KMS-11 (cell line): Measurements from ENCODE around the gene RSAD2.

Source experiments
- H2AFZ ChIP-seq: fragments of 200-600 bp; sonication (generic); 2 replicates; pipeline ENCODE4 v1.6.1; 2016; ENCODE audit warnings: antibody characterized with exemption, mixed run types, low read depth
- H3K27ac ChIP-seq: fragments of 200-600 bp; sonication (generic); 2 replicates; pipeline ENCODE4 v1.6.1; 2016; ENCODE audit warnings: mild to moderate bottlenecking, mixed run types
- H3K27me3 ChIP-seq: fragments of 200-600 bp; sonication (generic); 2 replicates; pipeline ENCODE4 v1.6.1; 2017; ENCODE audit warnings: mild to moderate bottlenecking, low read depth, mixed run types, moderate library complexity; ENCODE audit not compliant: insufficient read depth
- H3K36me3 ChIP-seq: fragments of 200-600 bp; sonication (generic); 2 replicates; pipeline ENCODE4 v1.6.1; 2017; ENCODE audit warnings: mild to moderate bottlenecking, mixed run types; ENCODE audit not compliant: insufficient read depth
- H3K4me1 ChIP-seq: fragments of 200-600 bp; sonication (generic); 2 replicates; pipeline ENCODE4 v1.6.1; 2016; ENCODE audit warnings: mild to moderate bottlenecking, low read depth, mixed run types; ENCODE audit not compliant: poor library complexity, severe bottlenecking
- H3K4me2 ChIP-seq: fragments of 200-600 bp; sonication (generic); 2 replicates; pipeline ENCODE4 v1.7.0; 2016; ENCODE audit warnings: mild to moderate bottlenecking, mixed run types
- H3K4me3 ChIP-seq: fragments of 200-600 bp; sonication (generic); IDR thresholded peaks from 2 replicates; pipeline ENCODE4 v1.6.1; 2017; ENCODE audit warnings: low read depth, low read length, mixed read lengths; ENCODE audit not compliant: insufficient read depth
- H3K79me2 ChIP-seq: fragments of 200-600 bp; sonication (generic); 2 replicates; pipeline ENCODE4 v1.6.1; 2016; ENCODE audit warnings: low read depth, mixed run types; ENCODE audit not compliant: insufficient read depth
- H3K9ac ChIP-seq: fragments of 200-600 bp; sonication (generic); 2 replicates; pipeline ENCODE4 v1.6.1; 2016; ENCODE audit warnings: mild to moderate bottlenecking, mixed run types
- H4K20me1 ChIP-seq: fragments of 200-600 bp; sonication (generic); 2 replicates; pipeline ENCODE4 v1.6.1; 2016; ENCODE audit warnings: mild to moderate bottlenecking, mixed run types; ENCODE audit not compliant: insufficient read depth
- CTCF ChIP-seq: fragments of 200-600 bp; sonication (generic); conservative IDR thresholded peaks from 2 replicates; pipeline ENCODE4 v1.6.1; 2017; ENCODE audit warnings: low read depth, mild to moderate bottlenecking, antibody characterized with exemption, low read length, moderate library complexity, mixed read lengths

The RSAD2 gene

DNA sequence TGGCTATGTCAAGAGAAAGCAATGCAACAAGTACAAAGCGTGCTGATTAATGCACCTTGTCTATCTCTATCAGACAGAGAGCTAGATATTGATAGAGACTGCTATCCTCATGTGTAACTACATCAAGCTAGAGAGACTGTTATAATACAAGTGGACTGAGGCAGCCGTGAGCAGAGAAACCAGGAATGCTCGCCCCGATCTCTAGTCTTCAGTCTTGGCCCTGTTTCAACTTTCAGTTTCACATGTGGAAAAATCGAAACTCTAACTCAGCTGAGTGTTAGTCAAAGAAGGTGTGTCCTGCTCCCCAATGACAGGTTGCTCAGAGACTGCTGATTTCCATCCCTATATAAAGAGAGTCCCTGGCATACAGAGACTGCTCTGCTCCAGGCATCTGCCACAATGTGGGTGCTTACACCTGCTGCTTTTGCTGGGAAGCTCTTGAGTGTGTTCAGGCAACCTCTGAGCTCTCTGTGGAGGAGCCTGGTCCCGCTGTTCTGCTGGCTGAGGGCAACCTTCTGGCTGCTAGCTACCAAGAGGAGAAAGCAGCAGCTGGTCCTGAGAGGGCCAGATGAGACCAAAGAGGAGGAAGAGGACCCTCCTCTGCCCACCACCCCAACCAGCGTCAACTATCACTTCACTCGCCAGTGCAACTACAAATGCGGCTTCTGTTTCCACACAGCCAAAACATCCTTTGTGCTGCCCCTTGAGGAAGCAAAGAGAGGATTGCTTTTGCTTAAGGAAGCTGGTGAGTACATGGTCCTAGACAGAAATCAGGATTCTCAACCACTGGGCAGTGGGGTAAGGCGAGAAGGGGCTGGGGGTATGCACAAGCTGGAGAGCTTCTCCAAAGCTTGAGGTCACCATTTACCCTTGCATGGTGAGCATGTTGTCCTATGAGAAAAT is at the start of gene RSAD2:
Gene RSAD2, plus strand, starts transcription at position 376 of the 903 bp plus-strand sequence. Its CDS starts 24 bp downstream, at position 400.
- no peaks in the 10 kb centered on the region for H3K27me3 ChIP-seq
- H3K4me1 ChIP-seq, result peaks cover 17% of the 10 kb centered on the region
- H3K4me3 ChIP-seq, result no peak within 1 kb of the TSS
- H3K27ac ChIP-seq, result no peak within 1 kb of the TSS
- H2AFZ ChIP-seq, result no peak within 1 kb of the TSS
- no peaks in the 10 kb centered on the region for H3K36me3 ChIP-seq
- no peaks in the 10 kb centered on the region for H4K20me1 ChIP-seq
- no peak within 1 kb of the TSS for H3K9ac ChIP-seq
- H3K4me2 ChIP-seq, result peak within 1 kb of the TSS; percentile 51
- TF ChIP-seq CTCF, result no peak
- no peaks in the 10 kb centered on the region for H3K79me2 ChIP-seq

- Histone ChIP-seq H3K27me3 (no peaks in the 10 kb centered on the region), H3K36me3 (no peaks in the 10 kb centered on the region), H3K9ac (no peak overlapping the region), H3K27ac (no peak overlapping the region), H4K20me1 (no peaks in the 10 kb centered on the region), H2AFZ (no peak overlapping the region), H3K4me2 (no peak overlapping the region), H3K4me1 (no peaks in the 10 kb centered on the region), H3K79me2 (no peaks in the 10 kb centered on the region), H3K4me3 (no peak overlapping the region)
- no peak; the same call in 1 of the 2 replicates for TF ChIP-seq CTCF
These were observed 49.3 kb upstream of the RSAD2 start for GRCh38 chr2:6828299-6828584.

DNA sequence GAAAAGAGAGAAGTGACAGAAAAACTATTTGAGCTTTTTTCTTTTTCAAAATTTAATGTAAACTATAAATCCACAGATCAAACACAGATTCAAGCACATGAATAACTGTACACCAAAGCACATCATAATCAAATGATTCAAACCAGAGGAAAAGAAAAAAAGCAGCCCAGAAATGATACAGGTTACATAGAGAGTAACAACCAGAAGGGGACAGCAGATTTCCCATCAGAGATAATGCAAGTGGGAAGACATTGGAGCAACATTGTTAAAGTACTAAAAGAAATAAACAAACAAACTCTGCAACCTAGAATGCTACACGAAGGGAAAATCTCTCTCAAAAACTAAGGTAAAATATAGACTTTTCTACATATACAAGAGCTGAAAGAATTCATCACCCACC is 46.3 kb upstream of the RSAD2 start:
- Histone ChIP-seq H3K4me2 (no peak overlapping the region), H3K4me1 (no peaks in the 10 kb centered on the region), H2AFZ (no peak overlapping the region), H4K20me1 (no peaks in the 10 kb centered on the region), H3K27me3 (no peaks in the 10 kb centered on the region), H3K36me3 (no peaks in the 10 kb centered on the region), H3K9ac (no peak overlapping the region), H3K27ac (no peak overlapping the region), H3K79me2 (no peaks in the 10 kb centered on the region), H3K4me3 (no peak overlapping the region)
- TF ChIP-seq CTCF, result no peak

GRCh38 chr2:6832596-6833299 is 44.8 kb upstream of the RSAD2 start:
- no peak overlapping the region for H3K4me2 ChIP-seq
- no peak overlapping the region for H3K4me3 ChIP-seq
- no peaks in the 10 kb centered on the region for H4K20me1 ChIP-seq
- no peak overlapping the region for H3K9ac ChIP-seq
- no peak overlapping the region for H3K27ac ChIP-seq
- H3K79me2 ChIP-seq, result no peaks in the 10 kb centered on the region
- no peak overlapping the region for H2AFZ ChIP-seq
- no peak for TF ChIP-seq CTCF
- no peaks in the 10 kb centered on the region for H3K27me3 ChIP-seq
- no peaks in the 10 kb centered on the region for H3K36me3 ChIP-seq
- H3K4me1 ChIP-seq, result no peaks in the 10 kb centered on the region
